ENCODE data around the gene ARID4B.

DNA sequence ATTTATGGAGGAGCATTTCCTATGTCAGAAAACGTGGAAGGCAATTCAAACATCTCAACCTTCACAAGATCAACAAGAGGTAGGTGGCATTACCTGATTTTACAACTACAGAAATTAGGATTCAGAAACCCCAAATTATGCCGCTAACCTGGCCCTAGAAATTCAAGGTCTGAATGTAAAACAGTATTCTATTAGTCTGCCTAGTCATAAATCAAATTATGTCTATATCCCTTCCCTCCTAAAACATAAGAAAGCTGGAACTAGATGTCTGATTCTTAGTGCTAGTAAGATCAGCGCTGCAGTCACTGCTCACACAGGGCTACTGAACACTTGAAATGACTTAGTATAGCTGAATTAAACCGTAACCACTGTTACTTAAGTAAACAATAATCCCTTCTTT, 200.8 kb downstream of the ARID4B start:
- TF ChIP-seq, protein P1, sequence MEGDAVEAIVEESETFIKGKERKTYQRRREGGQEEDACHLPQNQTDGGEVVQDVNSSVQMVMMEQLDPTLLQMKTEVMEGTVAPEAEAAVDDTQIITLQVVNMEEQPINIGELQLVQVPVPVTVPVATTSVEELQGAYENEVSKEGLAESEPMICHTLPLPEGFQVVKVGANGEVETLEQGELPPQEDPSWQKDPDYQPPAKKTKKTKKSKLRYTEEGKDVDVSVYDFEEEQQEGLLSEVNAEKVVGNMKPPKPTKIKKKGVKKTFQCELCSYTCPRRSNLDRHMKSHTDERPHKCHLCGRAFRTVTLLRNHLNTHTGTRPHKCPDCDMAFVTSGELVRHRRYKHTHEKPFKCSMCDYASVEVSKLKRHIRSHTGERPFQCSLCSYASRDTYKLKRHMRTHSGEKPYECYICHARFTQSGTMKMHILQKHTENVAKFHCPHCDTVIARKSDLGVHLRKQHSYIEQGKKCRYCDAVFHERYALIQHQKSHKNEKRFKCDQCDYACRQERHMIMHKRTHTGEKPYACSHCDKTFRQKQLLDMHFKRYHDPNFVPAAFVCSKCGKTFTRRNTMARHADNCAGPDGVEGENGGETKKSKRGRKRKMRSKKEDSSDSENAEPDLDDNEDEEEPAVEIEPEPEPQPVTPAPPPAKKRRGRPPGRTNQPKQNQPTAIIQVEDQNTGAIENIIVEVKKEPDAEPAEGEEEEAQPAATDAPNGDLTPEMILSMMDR (optimal IDR thresholded peaks at IDR 0.05 in 1 of 3, IDR thresholded peaks at IDR 0.05 in 1 of 3, conservative IDR thresholded peaks at IDR 0.05 in 1 of 3; ENCODE audit: extremely low read depth in 1 of 3, insufficient read depth in 2 of 3, low read length in 3 of 3), result no peak
- no peak for TF ChIP-seq EZH2 (IDR thresholded peaks at IDR 0.05; ENCODE audit: low read length)

Data from keratinocyte (primary cell).